ENCODE data around the gene MACROD2.

DNA sequence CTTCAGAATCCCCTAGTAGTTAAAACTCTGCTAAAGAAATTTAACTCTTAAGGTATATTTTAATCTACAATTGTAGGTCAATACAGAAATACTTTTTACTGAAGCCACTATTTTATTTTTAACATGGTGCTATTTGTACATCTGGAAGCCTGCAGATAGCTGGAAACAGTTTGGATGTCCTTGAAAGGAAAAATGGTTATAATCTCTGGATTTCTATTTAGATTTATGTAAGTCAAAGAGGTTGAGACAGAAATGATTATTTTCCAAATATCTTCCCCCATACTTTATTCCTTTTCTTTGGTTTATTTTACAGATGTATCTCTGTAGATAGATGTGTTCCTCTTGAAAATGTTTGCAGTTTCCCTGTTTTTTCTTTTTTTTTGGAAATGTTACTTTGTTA lies 1575.7 kb downstream of the MACROD2 start:
- no peak for TF ChIP-seq POLR2AphosphoS5 (IDR thresholded peaks at IDR 0.05; ENCODE audit: low read depth, low read length)
- TF ChIP-seq ZFX (IDR thresholded peaks at IDR 0.05) = no peak
- TF ChIP-seq EZH2 (IDR thresholded peaks at IDR 0.05) = no peak
- no peak for TF ChIP-seq REST (IDR thresholded peaks at IDR 0.05; ENCODE audit: low read depth)
- TF ChIP-seq, protein P1, sequence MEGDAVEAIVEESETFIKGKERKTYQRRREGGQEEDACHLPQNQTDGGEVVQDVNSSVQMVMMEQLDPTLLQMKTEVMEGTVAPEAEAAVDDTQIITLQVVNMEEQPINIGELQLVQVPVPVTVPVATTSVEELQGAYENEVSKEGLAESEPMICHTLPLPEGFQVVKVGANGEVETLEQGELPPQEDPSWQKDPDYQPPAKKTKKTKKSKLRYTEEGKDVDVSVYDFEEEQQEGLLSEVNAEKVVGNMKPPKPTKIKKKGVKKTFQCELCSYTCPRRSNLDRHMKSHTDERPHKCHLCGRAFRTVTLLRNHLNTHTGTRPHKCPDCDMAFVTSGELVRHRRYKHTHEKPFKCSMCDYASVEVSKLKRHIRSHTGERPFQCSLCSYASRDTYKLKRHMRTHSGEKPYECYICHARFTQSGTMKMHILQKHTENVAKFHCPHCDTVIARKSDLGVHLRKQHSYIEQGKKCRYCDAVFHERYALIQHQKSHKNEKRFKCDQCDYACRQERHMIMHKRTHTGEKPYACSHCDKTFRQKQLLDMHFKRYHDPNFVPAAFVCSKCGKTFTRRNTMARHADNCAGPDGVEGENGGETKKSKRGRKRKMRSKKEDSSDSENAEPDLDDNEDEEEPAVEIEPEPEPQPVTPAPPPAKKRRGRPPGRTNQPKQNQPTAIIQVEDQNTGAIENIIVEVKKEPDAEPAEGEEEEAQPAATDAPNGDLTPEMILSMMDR (IDR thresholded peaks at IDR 0.05 in 2 of 3, conservative IDR thresholded peaks at IDR 0.05 in 1 of 3; ENCODE audit: borderline replicate concordance in 1 of 3, insufficient read depth in 1 of 3, low read depth in 2 of 3, low read length in 2 of 3) = no peak

Data from HCT116 (cell line).